ENCODE results near the gene SULT1B1. TPM values are rescaled to one million over a fixed set of nuclear protein-coding genes. Genes with fewer than 3 reads are reported as not detected.

SULT1B1 gene
- total RNA-seq, 1 donor from 2014 or later: 0.46 TPM

GRCh38 chr4:69763233-69763632 lies 2.8 kb upstream of the SULT1B1 start:
- no peak for DNase-seq (ENCODE audit: low spot score, unreplicated experiment)
- no peaks in the 10 kb centered on the region for H3K27me3 Mint-ChIP-seq
- H3K4me3 Mint-ChIP-seq (ENCODE audit: low read depth): no peak overlapping the region
- no peak for TF ChIP-seq CTCF (IDR thresholded peaks at IDR 0.05; ENCODE audit: unreplicated experiment)
- H3K36me3 Mint-ChIP-seq (ENCODE audit: insufficient read depth): peaks cover 1% of the 10 kb centered on the region
- no peak overlapping the region for H3K27ac Mint-ChIP-seq
- H3K9me3 Mint-ChIP-seq (ENCODE audit: low read depth): peaks cover 4% of the 10 kb centered on the region
- peaks cover 10% of the 10 kb centered on the region for H3K4me1 Mint-ChIP-seq (ENCODE audit: low read depth)

- no peak for DNase-seq (ENCODE audit: low spot score, unreplicated experiment)
- Mint-ChIP-seq H3K27ac (peak overlapping the region; percentile 24), H3K4me3 (ENCODE audit: low read depth) (no peak overlapping the region), H3K27me3 (no peaks in the 10 kb centered on the region), H3K36me3 (ENCODE audit: insufficient read depth) (peaks cover 1% of the 10 kb centered on the region), H3K4me1 (ENCODE audit: low read depth) (peaks cover 30% of the 10 kb centered on the region), H3K9me3 (ENCODE audit: low read depth) (peaks cover 4% of the 10 kb centered on the region)
- no peak for TF ChIP-seq CTCF (IDR thresholded peaks at IDR 0.05; ENCODE audit: unreplicated experiment)
Measured at GRCh38 chr4:69759189-69759604, 1.2 kb downstream of the SULT1B1 start.

DNA sequence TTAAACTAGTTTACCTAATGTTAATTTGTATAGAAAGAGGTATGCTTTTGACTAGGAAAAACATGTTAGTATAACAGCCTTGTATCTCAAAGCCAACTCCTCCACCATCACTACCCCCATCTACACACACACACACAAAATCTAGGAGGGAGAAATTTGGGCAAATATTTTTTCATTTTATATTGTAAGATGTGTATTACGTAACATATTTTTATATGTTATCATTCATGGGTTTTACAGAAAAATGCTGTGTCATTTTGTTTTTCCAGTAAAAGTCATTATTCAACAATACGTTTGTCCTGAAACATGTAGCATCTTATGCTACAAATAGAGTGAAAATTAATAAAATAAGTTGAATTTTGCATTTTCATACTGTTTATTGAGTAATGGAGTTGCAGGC lies 3.0 kb downstream of the SULT1B1 start:
- Mint-ChIP-seq H3K4me3 (ENCODE audit: low read depth) (no peak overlapping the region), H3K4me1 (ENCODE audit: low read depth) (peaks cover 30% of the 10 kb centered on the region), H3K27me3 (no peaks in the 10 kb centered on the region), H3K9me3 (ENCODE audit: low read depth) (no peaks in the 10 kb centered on the region), H3K27ac (no peak overlapping the region), H3K36me3 (ENCODE audit: insufficient read depth) (no peaks in the 10 kb centered on the region)
- TF ChIP-seq CTCF (IDR thresholded peaks at IDR 0.05; ENCODE audit: unreplicated experiment): no peak
- no peak for DNase-seq (ENCODE audit: low spot score, unreplicated experiment)

DNA sequence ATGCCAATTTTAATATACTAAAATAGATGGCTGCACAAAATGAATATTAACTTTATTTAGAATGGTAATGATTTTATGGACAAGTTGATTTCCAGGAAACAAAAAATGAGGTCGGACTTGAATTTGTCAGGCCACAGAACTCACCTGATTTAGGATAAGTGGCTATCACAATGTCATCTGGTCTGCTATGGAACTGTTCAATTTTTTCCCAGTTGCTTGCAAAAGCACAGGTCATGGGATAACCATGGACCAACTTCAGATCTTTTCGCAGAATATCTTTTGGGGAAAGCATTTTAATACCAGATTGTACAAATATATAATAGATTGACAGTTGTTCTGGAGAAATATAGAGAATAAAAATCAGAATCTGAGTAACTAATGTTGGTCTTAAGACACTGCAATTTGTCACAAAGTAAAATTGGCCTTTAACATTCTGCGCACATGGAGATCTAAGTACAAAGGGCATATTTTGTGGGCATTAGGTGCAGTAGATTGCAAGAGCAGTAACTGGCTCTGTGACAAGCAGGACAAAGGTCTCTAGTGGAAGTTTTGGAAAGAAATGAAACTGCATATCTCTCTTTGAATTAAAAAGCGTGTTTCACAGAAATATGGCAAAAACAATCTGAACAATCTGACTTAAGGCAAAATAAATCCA lies 5.4 kb downstream of the SULT1B1 start:
- Mint-ChIP-seq H3K9me3 (ENCODE audit: low read depth) (peaks cover 3% of the 10 kb centered on the region), H3K36me3 (ENCODE audit: insufficient read depth) (no peaks in the 10 kb centered on the region), H3K4me3 (ENCODE audit: low read depth) (no peak overlapping the region), H3K27ac (peak overlapping the region; percentile 1), H3K4me1 (ENCODE audit: low read depth) (peaks cover 27% of the 10 kb centered on the region), H3K27me3 (no peaks in the 10 kb centered on the region)
- DNase-seq (ENCODE audit: low spot score, unreplicated experiment): no peak
- TF ChIP-seq CTCF (IDR thresholded peaks at IDR 0.05; ENCODE audit: unreplicated experiment): no peak

DNA sequence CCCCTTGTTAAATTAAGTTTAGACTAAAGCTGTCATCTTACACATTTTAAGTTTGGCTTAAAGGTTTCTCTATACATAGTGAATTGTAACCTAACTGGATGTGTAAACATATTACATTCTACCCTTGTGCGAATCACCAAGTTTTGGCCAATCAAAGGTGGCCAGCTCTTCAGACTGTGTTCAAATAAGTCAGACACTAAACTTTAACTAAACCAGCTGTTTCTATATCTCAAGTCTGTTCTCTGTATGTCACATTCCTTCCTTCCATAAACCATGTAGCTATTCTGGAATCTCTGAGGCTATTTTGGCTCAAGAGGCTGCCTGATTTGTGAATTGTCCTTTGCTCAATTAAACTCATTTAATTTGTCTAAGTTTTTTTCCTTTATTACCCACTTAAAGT lies 6.7 kb downstream of the SULT1B1 start:
- H3K4me1 Mint-ChIP-seq (ENCODE audit: low read depth): peaks cover 21% of the 10 kb centered on the region
- H3K27ac Mint-ChIP-seq: no peak overlapping the region
- no peak overlapping the region for H3K4me3 Mint-ChIP-seq (ENCODE audit: low read depth)
- peaks cover 3% of the 10 kb centered on the region for H3K9me3 Mint-ChIP-seq (ENCODE audit: low read depth)
- H3K27me3 Mint-ChIP-seq: no peaks in the 10 kb centered on the region
- DNase-seq (ENCODE audit: low spot score, unreplicated experiment): no peak
- TF ChIP-seq CTCF (IDR thresholded peaks at IDR 0.05; ENCODE audit: unreplicated experiment): no peak
- H3K36me3 Mint-ChIP-seq (ENCODE audit: insufficient read depth): no peaks in the 10 kb centered on the region
